Upper lobe of right lung (tissue), 1 donor: ENCODE data around the gene DPEP2NB. TPM values are rescaled to one million over a fixed set of nuclear protein-coding genes. Genes with fewer than 3 reads are reported as not detected.

Experiments used
- ATAC-seq: fragments of 200-7000 bp; cut with Tn5 transposase; one replicate; pipeline ENCODE4 v1.9.1; 2020; ENCODE audit warnings: mild to moderate bottlenecking, moderate library complexity
- DNase-seq: peaks from one replicate; pipeline ENCODE4 v3.0.0-alpha.2; 2020
- H3K27ac ChIP-seq: fragments of 200-600 bp; one replicate; pipeline ENCODE4 v1.8.0; 2022
- H3K27me3 ChIP-seq: fragments of 200-600 bp; one replicate; pipeline ENCODE4 v1.8.0; 2022; ENCODE audit warnings: mild to moderate bottlenecking
- H3K36me3 ChIP-seq: fragments of 200-600 bp; one replicate; pipeline ENCODE4 v1.8.0; 2022
- H3K4me1 ChIP-seq: fragments of 200-600 bp; one replicate; pipeline ENCODE4 v1.8.0; 2022
- H3K4me3 ChIP-seq: fragments of 200-600 bp; one replicate; pipeline ENCODE4 v1.8.0; 2022; ENCODE audit warnings: mild to moderate bottlenecking
- H3K9me3 ChIP-seq: fragments of 200-600 bp; one replicate; pipeline ENCODE4 v1.8.0; 2022
- intact Hi-C: fragments of 100-400 bp; cut with DNase I; formaldehyde crosslinking; loops from one replicate; pipeline ENCODE4 v1.11.0; 2022
- total RNA-seq: library from RNA; stranded (reverse); fragmentation: NEBNext Ultra II Directional; extraction: Animal tissue kit (Norgen Biotek cat#: 25700); gene quantifications from one replicate; pipeline ENCODE4 v1.2.1, GENCODE V29; 2021
- TF ChIP-seq, protein P1 (sequence below): fragments of 200-600 bp; IDR thresholded peaks from one replicate; pipeline ENCODE4 v1.8.0; 2022; ENCODE audit warnings: antibody characterized with exemption
- donor health status: DM: no; HTN: yes; CAD: no; lungs with severe emphysema.

The DPEP2NB gene
- total RNA-seq, 1 donor from 2014 or later = not detected

GRCh38 chr16:67965668-67966548, 49.8 kb downstream of the DPEP2NB start:
- Histone ChIP-seq H3K36me3 (peaks cover 30% of the 10 kb centered on the region), H3K27ac (peak overlapping the region; percentile 12), H3K4me3 (peak overlapping the region; percentile 95), H3K27me3 (no peaks in the 10 kb centered on the region), H3K9me3 (no peaks in the 10 kb centered on the region), H3K4me1 (peaks cover 66% of the 10 kb centered on the region)
- TF ChIP-seq, protein P1, sequence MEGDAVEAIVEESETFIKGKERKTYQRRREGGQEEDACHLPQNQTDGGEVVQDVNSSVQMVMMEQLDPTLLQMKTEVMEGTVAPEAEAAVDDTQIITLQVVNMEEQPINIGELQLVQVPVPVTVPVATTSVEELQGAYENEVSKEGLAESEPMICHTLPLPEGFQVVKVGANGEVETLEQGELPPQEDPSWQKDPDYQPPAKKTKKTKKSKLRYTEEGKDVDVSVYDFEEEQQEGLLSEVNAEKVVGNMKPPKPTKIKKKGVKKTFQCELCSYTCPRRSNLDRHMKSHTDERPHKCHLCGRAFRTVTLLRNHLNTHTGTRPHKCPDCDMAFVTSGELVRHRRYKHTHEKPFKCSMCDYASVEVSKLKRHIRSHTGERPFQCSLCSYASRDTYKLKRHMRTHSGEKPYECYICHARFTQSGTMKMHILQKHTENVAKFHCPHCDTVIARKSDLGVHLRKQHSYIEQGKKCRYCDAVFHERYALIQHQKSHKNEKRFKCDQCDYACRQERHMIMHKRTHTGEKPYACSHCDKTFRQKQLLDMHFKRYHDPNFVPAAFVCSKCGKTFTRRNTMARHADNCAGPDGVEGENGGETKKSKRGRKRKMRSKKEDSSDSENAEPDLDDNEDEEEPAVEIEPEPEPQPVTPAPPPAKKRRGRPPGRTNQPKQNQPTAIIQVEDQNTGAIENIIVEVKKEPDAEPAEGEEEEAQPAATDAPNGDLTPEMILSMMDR = no peak
- no peak for ATAC-seq
- DNase-seq = no peak
- intact Hi-C loops = no loop called here

DNA sequence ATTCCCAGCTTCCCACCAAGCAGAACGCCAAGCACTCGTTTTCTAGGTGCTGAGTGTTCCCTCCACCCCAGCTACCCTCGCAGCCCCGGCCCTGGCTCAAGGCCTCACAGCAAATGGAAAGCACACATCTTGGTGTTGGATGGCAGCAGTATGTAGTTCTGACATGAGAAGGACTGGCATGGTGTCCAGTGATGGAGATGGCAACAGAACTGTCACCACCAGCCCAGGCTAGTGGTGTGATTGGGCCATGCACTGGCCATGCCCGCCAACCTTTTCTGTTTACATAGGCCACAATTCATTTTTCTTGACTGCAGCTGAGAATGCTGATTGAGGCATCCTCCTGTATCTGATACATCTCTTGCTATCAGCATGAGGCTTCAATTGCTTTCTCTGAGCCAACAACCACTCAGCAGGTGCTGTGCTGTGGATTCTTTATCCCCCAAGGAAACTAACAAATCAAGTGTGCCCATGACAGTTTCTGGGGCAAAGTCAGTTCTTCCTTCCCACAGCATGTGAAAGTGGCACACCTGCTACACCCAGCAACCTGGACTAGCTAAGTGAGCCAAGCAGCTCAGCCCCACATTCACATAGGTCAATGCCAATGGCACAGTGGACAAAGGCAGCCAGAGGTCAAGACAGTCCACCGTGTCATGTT, 51.1 kb downstream of the DPEP2NB start:
- H3K27ac ChIP-seq = no peak overlapping the region
- intact Hi-C loops = no loop called here
- no peaks in the 10 kb centered on the region for H3K9me3 ChIP-seq
- H3K36me3 ChIP-seq = peaks cover 43% of the 10 kb centered on the region
- DNase-seq = no peak
- no peaks in the 10 kb centered on the region for H3K27me3 ChIP-seq
- H3K4me3 ChIP-seq = no peak overlapping the region
- H3K4me1 ChIP-seq = peaks cover 79% of the 10 kb centered on the region
- TF ChIP-seq, protein P1 = no peak
- ATAC-seq = no peak

DNA sequence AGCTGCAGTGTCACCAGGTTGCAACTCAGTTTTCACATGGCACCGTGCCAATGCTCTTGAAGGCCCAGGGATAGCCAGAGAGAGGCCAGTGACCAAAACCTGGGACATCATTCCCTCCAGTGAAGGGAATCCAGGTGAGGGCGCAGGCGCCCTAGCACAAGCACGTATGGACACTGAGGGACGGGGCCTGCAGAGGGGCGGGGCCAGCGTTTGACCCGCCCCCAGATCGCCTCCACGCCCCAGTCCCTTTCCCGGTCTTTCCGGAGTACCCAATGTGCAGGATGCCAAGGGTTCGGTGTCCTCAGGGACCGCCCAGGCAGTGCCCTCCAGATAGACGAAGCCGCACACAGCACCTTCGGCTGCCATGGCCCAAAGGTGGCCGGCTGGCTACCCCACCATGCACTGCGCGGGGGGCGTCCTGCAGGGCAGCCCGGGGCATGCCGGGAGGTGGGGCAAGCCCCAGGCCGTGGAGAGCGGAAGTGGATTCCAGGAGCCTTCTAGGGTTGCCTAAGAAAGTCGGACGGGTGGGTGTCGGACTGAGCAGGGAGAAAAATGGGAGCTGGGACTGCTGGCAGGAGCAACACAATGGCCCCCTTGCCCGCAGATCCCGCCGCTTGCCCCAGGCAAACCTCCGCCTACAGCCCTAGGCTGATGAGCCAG, 51.9 kb downstream of the DPEP2NB start:
- DNase-seq (no peak), ATAC-seq (no peak)
- Histone ChIP-seq H3K36me3 (peaks cover 50% of the 10 kb centered on the region), H3K27ac (peak overlapping the region; percentile 30), H3K27me3 (no peaks in the 10 kb centered on the region), H3K4me1 (peaks cover 87% of the 10 kb centered on the region), H3K9me3 (no peaks in the 10 kb centered on the region), H3K4me3 (no peak overlapping the region)
- TF ChIP-seq, protein P1 = no peak
- intact Hi-C loops = no loop called here

Other genes with a start within 250 kb of the DPEP2NB start
- gene RANBP10, start 209.4 kb downstream of the DPEP2NB start, total RNA-seq = 19.2 TPM
- gene TSNAXIP1, start 209.0 kb downstream of the DPEP2NB start, total RNA-seq = 0.55 TPM
- gene THAP11, start 173.6 kb downstream of the DPEP2NB start, total RNA-seq = 25.1 TPM
- 55.0 TPM for gene NUTF2, start 169.0 kb downstream of the DPEP2NB start, total RNA-seq
- gene CENPT, start 168.2 kb downstream of the DPEP2NB start, total RNA-seq = 30.0 TPM
- gene EDC4, start 142.9 kb downstream of the DPEP2NB start, total RNA-seq = 48.8 TPM
- gene NRN1L, start 131.0 kb downstream of the DPEP2NB start, total RNA-seq = 0.69 TPM
- 29.7 TPM for gene PSKH1, start 122.7 kb downstream of the DPEP2NB start, total RNA-seq
- 0.96 TPM for gene CTRL, start 84.0 kb downstream of the DPEP2NB start, total RNA-seq
- gene PSMB10, start 79.1 kb downstream of the DPEP2NB start, total RNA-seq = 71.6 TPM
- 40.2 TPM for gene LCAT, start 71.8 kb downstream of the DPEP2NB start, total RNA-seq
- gene SLC12A4, start 47.3 kb downstream of the DPEP2NB start, total RNA-seq = 102 TPM
- not detected for gene DPEP3, start 35.4 kb downstream of the DPEP2NB start, total RNA-seq
- gene DPEP2, start 16.4 kb downstream of the DPEP2NB start, total RNA-seq = 16.4 TPM
- gene DDX28, start 7.3 kb upstream of the DPEP2NB start, total RNA-seq = 9.9 TPM
- gene DUS2, start 7.4 kb upstream of the DPEP2NB start, total RNA-seq = 11.2 TPM
- 74.5 TPM for gene NFATC3, start 69.5 kb upstream of the DPEP2NB start, total RNA-seq
- 61.0 TPM for gene ESRP2, start 220.2 kb upstream of the DPEP2NB start, total RNA-seq
- gene PLA2G15, start 229.5 kb upstream of the DPEP2NB start, total RNA-seq = 30.4 TPM
- 61.9 TPM for gene SLC7A6, start 248.6 kb upstream of the DPEP2NB start, total RNA-seq